ENCODE results near the gene MTCH1.

GRCh38 chr6:36926708-36927513 lies 59.1 kb downstream of the MTCH1 start:
- TF ChIP-seq, protein P1, sequence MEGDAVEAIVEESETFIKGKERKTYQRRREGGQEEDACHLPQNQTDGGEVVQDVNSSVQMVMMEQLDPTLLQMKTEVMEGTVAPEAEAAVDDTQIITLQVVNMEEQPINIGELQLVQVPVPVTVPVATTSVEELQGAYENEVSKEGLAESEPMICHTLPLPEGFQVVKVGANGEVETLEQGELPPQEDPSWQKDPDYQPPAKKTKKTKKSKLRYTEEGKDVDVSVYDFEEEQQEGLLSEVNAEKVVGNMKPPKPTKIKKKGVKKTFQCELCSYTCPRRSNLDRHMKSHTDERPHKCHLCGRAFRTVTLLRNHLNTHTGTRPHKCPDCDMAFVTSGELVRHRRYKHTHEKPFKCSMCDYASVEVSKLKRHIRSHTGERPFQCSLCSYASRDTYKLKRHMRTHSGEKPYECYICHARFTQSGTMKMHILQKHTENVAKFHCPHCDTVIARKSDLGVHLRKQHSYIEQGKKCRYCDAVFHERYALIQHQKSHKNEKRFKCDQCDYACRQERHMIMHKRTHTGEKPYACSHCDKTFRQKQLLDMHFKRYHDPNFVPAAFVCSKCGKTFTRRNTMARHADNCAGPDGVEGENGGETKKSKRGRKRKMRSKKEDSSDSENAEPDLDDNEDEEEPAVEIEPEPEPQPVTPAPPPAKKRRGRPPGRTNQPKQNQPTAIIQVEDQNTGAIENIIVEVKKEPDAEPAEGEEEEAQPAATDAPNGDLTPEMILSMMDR (IDR thresholded peaks at IDR 0.05 in 2 of 3, conservative IDR thresholded peaks at IDR 0.05 in 1 of 3; ENCODE audit: borderline replicate concordance in 1 of 3, insufficient read depth in 1 of 3, low read depth in 2 of 3, low read length in 2 of 3), result no peak
- no peak for TF ChIP-seq EZH2phosphoT487 (IDR thresholded peaks at IDR 0.05; ENCODE audit: borderline replicate concordance)
- TF ChIP-seq EZH2 (IDR thresholded peaks at IDR 0.05), result no peak

Measured in HCT116 (cell line).